GM19372 (cell line): ENCODE data around the gene FAH.
"Not testable (repeated sequence)": the region's sequence is repeated elsewhere in the genome, so short reads cannot be mapped to it uniquely, and the experiment has no call there.

ENCODE experiments used
- ATAC-seq: cut with Tn5 transposase; IDR thresholded peaks from one replicate; pipeline ENCODE4 v1.9.1; 2021; ENCODE audit warnings: mild to moderate bottlenecking, low read depth, moderate library complexity; ENCODE audit not compliant: unreplicated experiment

Gene FAH

DNA sequence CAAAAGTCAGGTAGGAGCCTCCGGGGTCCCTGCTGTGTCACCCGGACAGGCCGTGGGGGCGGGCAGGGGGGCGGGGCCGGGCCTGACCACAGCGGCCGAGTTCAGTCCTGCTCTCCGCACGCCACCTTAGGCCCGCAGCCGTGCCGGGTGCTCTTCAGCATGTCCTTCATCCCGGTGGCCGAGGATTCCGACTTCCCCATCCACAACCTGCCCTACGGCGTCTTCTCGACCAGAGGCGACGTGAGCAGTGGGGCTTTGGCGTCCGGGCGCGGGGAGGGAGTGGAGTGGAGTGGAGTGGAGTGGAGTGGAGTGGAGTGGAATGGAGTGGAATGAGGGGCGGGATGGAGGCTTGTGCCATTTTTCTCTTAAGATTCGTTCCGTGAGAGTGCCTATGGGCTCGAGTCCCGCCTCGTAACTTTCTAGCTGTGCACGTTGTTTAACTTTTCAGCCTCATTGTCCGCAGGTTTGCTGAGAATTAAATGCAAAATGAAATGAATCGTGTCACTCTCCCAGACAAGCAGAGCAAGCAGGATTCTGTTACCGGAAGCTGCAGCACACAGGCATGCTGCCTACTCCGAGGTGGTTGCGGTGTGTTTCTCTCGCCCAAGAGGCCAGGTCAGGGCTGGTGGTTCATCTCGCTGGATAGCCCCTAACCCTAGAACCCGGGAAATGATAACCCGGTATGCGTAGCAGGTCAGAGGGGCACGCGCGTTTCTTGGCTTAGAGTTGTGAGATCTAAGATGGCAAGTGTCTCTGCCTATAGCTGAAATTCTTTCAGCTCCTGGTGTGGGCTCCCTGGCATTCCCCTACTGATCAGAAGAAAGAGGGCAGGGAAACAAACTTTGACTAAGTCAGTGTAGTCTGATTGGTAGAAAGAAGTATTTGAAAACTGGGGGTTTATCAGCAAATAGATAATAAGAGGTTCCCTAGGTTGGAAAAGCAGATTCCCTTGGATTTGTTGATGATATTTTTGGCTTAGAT, at the start of gene FAH:
TSS of gene FAH (plus strand) at position 104 of the 981 bp plus-strand sequence. CDS start at position 160, 56 bp downstream.
- peak; percentile 68 for ATAC-seq

GRCh38 chr15:80105193-80105592, 47.6 kb upstream of the FAH start:
- no peak for ATAC-seq

GRCh38 chr15:80105595-80105994, 47.2 kb upstream of the FAH start:
- ATAC-seq, result no peak

DNA sequence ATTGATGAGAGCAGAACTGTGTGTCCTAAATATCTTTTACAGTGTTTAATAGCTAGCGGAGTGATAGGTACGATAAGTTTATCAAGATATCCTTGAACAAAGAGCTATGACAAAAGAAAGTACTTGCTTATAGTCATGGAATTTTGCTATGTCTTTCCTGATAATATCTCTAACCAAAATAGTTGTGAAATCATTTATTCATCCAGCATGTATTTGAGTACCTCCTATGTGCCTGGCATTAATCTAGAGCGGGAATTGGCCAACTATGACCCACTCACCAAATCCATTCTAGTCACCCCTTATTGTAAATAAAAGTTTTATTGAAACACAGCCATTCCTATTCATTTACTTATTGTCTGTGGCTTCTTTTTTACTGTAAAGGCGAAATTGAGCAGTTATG, 46.7 kb upstream of the FAH start:
- no peak for ATAC-seq

DNA sequence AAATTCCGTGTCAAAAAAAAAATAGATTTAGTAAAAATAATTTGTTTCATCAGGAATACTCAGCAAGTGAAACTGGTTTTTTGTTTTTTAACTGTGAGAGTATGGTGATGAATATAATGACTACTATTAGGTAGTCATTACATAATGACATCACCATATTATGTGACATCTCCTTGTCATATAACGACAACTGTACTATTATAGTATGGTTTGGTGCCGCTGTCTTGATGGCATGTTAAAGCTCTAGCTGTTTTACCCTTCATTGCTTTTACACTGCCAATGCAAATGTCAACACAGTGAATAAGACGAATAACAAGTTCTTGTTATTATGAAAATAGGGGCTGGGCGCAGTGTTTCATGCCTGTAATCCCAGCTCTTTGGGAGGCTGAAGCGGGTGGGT, 45.6 kb upstream of the FAH start:
- ATAC-seq, result no peak

GRCh38 chr15:80107774-80108173, 45.0 kb upstream of the FAH start:
- no peak for ATAC-seq

DNA sequence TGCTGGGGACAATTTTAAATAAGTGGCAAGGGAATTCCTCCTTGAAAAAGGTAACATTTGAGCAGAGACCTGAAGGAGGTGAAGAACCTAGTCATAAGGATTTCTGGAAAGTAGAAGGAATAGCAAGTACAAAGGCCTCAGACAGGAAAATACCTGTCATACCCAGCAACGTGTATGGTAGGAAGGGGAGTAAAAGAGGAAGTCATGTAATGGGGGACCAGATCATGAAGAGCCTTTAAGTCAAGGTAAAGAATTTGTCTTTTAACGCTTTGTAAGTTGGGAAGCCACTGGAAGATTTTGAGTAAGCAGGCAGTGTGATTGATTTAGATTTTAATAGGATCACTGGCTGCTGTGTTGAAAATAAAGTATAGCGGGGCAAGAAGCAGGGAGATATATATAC, 43.4 kb upstream of the FAH start:
- ATAC-seq, result no peak

DNA sequence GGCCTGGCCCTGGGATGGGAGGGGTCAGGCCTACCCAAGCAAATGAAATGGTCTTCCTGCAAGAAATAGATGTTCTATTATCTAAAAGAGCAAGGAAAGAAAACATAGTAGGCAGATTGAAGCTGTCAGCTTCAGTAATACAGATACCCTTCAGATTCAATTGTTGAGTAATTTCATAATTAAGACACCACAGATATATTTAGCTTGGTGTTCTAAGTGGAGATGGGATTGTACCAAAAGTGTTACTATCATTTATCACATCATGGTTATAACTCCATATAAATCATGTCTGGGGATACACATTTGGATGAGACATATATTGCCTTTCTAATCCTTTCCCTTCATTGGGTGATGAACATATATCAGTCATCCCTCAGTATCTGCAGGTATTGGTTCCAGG, 41.9 kb upstream of the FAH start:
- ATAC-seq, result no peak

DNA sequence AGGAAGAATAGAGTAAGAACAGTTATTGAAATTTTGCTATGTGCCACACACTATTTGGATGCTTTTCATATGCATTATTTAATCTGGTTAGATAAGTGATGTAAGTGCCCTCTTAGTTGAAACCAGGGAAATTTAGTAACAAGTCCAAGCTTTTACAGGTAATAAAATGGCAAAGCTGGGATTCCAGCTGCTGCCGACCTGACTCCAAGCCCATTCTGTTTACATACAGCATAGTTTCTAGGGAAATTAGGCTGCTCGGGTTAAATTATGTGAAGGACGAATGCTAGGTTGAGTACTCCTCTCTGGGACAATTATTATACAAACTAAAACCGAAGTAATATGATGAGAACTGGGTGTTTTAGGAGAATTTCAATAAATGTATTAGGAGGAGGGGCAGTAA, 38.7 kb upstream of the FAH start:
- ATAC-seq, result no peak

DNA sequence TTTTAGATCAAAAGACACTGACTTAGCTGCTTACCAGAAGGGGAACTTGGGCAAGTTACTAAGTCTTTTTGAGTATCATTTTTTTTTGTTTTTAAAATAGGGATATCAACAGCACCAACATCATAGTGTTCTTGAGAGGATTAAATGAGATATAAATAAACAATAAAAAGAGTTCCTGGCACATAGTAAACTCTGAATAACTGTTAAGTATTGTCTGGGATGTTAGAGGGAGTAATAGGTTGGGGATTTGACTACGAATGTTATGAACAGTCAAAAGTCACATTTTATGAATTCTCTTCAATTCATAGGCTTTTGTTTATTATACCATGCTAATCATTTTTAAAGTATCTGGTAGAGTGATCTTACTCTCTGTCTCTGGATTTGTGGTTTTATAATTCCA, 37.8 kb upstream of the FAH start:
- ATAC-seq, result no peak

GRCh38 chr15:80118956-80119355, 33.8 kb upstream of the FAH start:
- no peak for ATAC-seq

- ATAC-seq, result no peak
Observed at GRCh38 chr15:80120636-80121035, 32.2 kb upstream of the FAH start.

GRCh38 chr15:80121546-80121945, 31.3 kb upstream of the FAH start:
- no peak for ATAC-seq

- no peak for ATAC-seq
Observed at GRCh38 chr15:80123034-80123433, 29.8 kb upstream of the FAH start.

GRCh38 chr15:80127253-80127652, 25.5 kb upstream of the FAH start:
- not testable (repeated sequence) for ATAC-seq

GRCh38 chr15:80127911-80128310, 24.9 kb upstream of the FAH start:
- ATAC-seq, result no peak

DNA sequence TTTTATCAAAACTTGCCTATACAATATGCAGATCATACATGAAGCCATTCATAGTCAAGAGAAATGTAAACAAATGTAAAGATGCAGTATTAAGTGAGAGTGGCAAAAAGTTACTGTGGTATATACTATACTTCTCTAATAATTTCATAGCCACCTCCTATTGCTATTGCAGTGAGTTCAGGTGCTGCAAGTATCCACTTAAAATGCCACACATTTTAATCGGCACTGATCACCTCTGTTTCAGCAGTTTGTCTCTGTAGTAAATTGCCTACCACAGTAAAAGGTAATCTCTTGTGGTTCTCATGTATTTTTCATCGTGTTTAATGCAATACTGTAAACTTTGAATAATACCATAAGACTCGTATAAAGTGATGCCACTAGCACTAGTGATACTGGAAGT, 20.4 kb upstream of the FAH start:
- no peak for ATAC-seq

DNA sequence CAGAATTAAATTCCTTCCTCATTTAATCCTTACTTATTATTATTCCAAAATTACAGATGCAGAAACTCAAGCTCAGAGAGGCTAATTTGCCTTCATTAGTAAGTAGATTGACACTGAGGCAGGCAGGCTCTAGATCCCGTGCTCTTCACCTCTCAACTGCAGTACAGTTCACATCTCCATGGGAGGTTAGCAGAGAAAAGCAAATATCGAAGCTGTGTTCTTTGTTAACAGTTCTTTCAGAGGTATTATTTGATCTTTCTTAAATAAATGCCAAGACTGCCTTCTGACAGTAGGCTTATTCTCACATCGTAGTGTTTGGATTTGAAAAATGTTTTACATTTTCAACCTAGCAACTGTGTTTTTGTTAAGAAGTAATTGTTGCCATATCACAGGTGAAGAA, 15.9 kb upstream of the FAH start:
- no peak for ATAC-seq

DNA sequence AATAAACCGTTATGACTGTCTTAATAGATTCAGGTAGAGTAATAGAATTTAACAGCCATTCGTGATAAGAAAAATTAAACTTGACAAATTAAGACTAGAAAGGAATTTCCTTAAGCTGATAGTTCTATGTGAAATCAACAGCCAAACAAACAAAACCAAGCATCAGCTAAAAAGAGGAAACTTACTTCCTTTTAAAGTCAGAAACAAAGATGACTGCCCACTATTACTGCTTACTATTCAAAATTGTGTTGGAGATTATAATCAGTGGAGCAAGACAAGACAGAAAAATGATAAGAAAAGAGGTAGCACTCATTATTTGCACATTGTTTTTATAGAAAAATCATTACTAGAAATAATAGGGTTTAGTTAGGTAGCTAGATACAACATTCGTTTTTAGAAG, 13.8 kb upstream of the FAH start:
- no peak for ATAC-seq

DNA sequence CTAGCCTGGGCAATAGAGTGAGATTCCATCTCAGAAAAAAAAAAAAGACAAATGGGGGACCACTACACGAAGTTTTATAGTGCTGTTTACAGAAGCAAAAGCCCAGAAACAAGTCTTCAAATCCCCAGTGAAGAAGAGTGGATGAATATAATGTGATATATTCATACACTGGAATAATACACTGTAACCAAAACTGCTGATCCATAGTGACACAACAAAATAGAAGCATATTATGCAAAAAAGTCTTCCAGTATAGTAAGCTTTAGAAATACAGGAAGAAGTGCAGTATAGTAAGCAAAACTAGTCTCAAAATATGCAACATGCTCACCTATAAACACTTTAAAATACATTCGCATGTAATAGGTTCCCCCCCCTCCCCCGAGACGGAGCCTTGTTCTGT, 11.9 kb upstream of the FAH start:
- no peak for ATAC-seq

DNA sequence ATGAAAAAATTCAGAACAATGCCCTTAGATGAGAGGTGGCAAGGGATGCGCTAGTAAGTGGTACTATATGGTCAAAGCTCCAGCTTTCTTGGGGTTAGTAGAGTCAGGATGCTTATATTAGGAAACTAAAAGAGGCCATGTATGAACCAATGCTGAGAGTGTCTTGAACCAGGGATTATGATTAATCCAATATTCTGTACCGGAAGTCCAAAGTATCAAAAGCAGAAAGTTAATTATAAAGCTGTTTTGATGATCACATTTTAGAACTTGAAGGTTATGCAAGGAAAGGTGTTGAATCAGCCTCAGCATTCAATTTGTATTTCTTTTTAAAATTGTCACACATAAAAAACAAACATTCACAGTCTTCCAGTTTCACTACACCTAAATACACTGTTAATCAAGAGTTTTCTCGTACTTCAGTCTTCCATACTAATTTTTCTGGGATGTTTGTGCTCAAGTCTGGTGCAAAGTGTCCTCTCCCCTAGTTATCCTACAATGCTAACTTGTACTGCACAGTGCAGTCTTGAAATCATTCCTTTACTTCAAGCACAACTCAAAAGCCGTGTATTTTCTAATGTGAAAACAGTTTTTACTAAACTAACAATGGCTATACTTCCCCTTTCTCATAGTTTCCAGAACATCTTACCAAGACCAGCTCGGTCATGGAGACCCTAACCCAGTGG, 10.7 kb upstream of the FAH start:
- no peak for ATAC-seq

DNA sequence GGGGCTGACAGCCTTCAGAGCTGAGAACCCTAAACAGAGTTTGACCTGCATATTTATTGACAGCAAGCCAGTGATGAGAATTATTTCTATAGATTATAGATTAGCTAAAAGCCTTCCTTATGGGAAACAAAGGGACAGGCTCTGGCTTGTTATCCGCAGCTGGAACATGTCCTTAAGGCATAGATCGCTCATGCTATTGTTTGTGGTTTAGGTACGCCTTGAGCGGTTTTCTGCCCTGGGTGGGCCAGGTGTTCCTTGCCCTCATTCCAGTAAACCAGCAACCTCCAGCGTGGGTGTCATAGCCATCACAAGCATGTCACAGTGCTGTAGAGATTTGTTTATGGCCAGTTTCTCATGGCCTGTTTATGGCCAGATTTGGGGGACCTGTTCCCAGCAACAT, 10.2 kb upstream of the FAH start:
- no peak for ATAC-seq
